A673 (cell line): ENCODE data around the gene NEK9. TPM values are rescaled to one million over a fixed set of nuclear protein-coding genes. Genes with fewer than 3 reads are reported as not detected.
A peak's percentile ranks its signal among the peaks of the same experiment; 100 is the strongest.

Experiments used
- BruUV-seq: library from RNA; stranded (reverse); fragments of 400-500 nt; replicated peaks from 2 replicates; lab custom pipeline; 2021; lab: Mats Ljungman, UMichigan
- CTCF ChIA-PET: fragments of 300-600 bp; sonication (Branson Sonifier 250); formaldehyde crosslinking; loops from one replicate; lab custom pipeline; 2022; ENCODE audit warnings: antibody characterized with exemption; lab: Charles Lee
- POLR2A ChIA-PET: fragments of 300-600 bp; sonication (Branson Sonifier 250); formaldehyde crosslinking; loops from one replicate; lab custom pipeline; 2022; ENCODE audit warnings: antibody characterized with exemption; ENCODE audit not compliant: low non-redundant PET; lab: Charles Lee
- DNase-seq: peaks from one replicate; pipeline ENCODE4 v3.0.0-alpha.2; 2015; ENCODE audit warnings: low spot score
- H3K27ac ChIP-seq: fragments of 200-600 bp; sonication (generic); 2 replicates; pipeline ENCODE4 v1.5.1; 2016; ENCODE audit warnings: mixed run types, low read depth, mild to moderate bottlenecking, mixed read lengths, antibody characterized with exemption, low read length; ENCODE audit not compliant: poor library complexity, severe bottlenecking
- H3K27me3 ChIP-seq: fragments of 200-600 bp; sonication (generic); replicated peaks from 2 replicates; pipeline ENCODE4 v1.6.1; 2017; ENCODE audit warnings: mixed run types, low read depth, mild to moderate bottlenecking, mixed read lengths, antibody characterized with exemption, low read length; ENCODE audit not compliant: insufficient read depth, poor library complexity
- H3K36me3 ChIP-seq: fragments of 200-600 bp; sonication (generic); 2 replicates; pipeline ENCODE4 v1.6.1; 2016; ENCODE audit warnings: mixed run types, mild to moderate bottlenecking, mixed read lengths, antibody characterized with exemption, low read length; ENCODE audit not compliant: insufficient read depth, poor library complexity, severe bottlenecking
- H3K4me1 ChIP-seq: fragments of 200-600 bp; sonication (generic); 2 replicates; pipeline ENCODE4 v1.6.1; 2017; ENCODE audit warnings: mixed run types, mild to moderate bottlenecking, mixed read lengths, antibody characterized with exemption, low read length; ENCODE audit not compliant: insufficient read depth, poor library complexity, severe bottlenecking
- H3K4me3 ChIP-seq: fragments of 200-600 bp; sonication (generic); 2 replicates; pipeline ENCODE4 v1.5.1; 2016; ENCODE audit warnings: low read depth, mixed run types, mild to moderate bottlenecking, mixed read lengths, low read length; ENCODE audit not compliant: poor library complexity, severe bottlenecking
- H3K9me3 ChIP-seq: fragments of 200-600 bp; sonication (generic); 2 replicates; pipeline ENCODE4 v1.6.1; 2016; ENCODE audit warnings: mixed run types, low read depth, mild to moderate bottlenecking, mixed read lengths, antibody characterized with exemption, low read length; ENCODE audit not compliant: poor library complexity, severe bottlenecking
- CTCF ChIP-seq: fragments of 300-800, 200-600 bp; sonication (generic); conservative IDR thresholded peaks from 2 replicates; pipeline ENCODE4 v1.5.1; 2017; ENCODE audit warnings: low read depth, mild to moderate bottlenecking, antibody characterized with exemption, low read length, moderate library complexity, mixed read lengths
- EZH2 ChIP-seq: fragments of 200-600 bp; sonication (generic); IDR thresholded peaks from 2 replicates; pipeline ENCODE4 v1.6.1; 2017; ENCODE audit warnings: borderline replicate concordance, low read depth, mild to moderate bottlenecking, mixed read lengths, antibody characterized with exemption, low read length; ENCODE audit not compliant: poor library complexity, severe bottlenecking
- intact Hi-C: fragments of 100-400 bp; cut with micrococcal nuclease; formaldehyde crosslinking; loops from one replicate; pipeline ENCODE4 v1.10.0; 2022; ENCODE audit not compliant: unreplicated experiment
- total RNA-seq: library from RNA; stranded (reverse); gene quantifications from 2 replicates; pipeline ENCODE4 v1.2.3, GENCODE V29; 2021

NEK9 gene
- total RNA-seq, 1 experiment from 2014 or later: 75.8 TPM

- Histone ChIP-seq H3K4me3 (no peak overlapping the region), H3K27ac (no peak overlapping the region), H3K36me3 (no peaks in the 10 kb centered on the region), H3K4me1 (peaks cover 20% of the 10 kb centered on the region), H3K9me3 (no peaks in the 10 kb centered on the region), H3K27me3 (no peaks in the 10 kb centered on the region)
- BruUV-seq: no TSS peak
- intact Hi-C loops: no loop called here
- CTCF ChIA-PET: interaction anchor here (1.2 kb wide), 1 partner anchor 34 kb away, joined by 4 read pairs; no protein-coding TSS in a partner anchor
- POLR2A ChIA-PET: no interaction called here
- TF ChIP-seq EZH2: no peak
- TF ChIP-seq CTCF: no peak
- no peak for DNase-seq
These were observed 72.4 kb downstream of the NEK9 start for GRCh38 chr14:75054421-75054820.

GRCh38 chr14:75053396-75054291, 73.2 kb downstream of the NEK9 start:
- H3K36me3 ChIP-seq: peaks cover 3% of the 10 kb centered on the region
- peaks cover 20% of the 10 kb centered on the region for H3K4me1 ChIP-seq
- H3K4me3 ChIP-seq: no peak overlapping the region
- H3K27me3 ChIP-seq: no peaks in the 10 kb centered on the region
- no TSS peak for BruUV-seq
- TF ChIP-seq EZH2 (no peak), CTCF (no peak)
- H3K27ac ChIP-seq: no peak overlapping the region
- intact Hi-C loops: no loop called here
- POLR2A ChIA-PET: no interaction called here
- peak; percentile 66 for DNase-seq
- CTCF ChIA-PET: interaction anchor here (0.6 to 1.2 kb wide), 2 partner anchors 35 to 240 kb away, joined by 3 to 4 read pairs; no protein-coding TSS in a partner anchor
- no peaks in the 10 kb centered on the region for H3K9me3 ChIP-seq

GRCh38 chr14:75051556-75051899, 75.3 kb downstream of the NEK9 start:
- no peak for DNase-seq
- Histone ChIP-seq H3K36me3 (peaks cover 3% of the 10 kb centered on the region), H3K27me3 (no peaks in the 10 kb centered on the region), H3K4me3 (peak overlapping the region; percentile 52), H3K9me3 (no peaks in the 10 kb centered on the region), H3K4me1 (peaks cover 20% of the 10 kb centered on the region), H3K27ac (no peak overlapping the region)
- BruUV-seq: no TSS peak
- intact Hi-C loops: no loop called here
- ChIA-PET POLR2A (interaction anchor here (0.7 kb wide), 1 partner anchor 180 kb away, joined by 4 read pairs; no protein-coding TSS in a partner anchor), CTCF (no interaction called here)
- TF ChIP-seq CTCF: no peak
